Measurements from ENCODE around the gene MTCH2. TPM values are rescaled to one million over a fixed set of nuclear protein-coding genes. Genes with fewer than 3 reads are reported as not detected.

MTCH2 gene
- total RNA-seq, 1 donor: 74.9 TPM

DNA sequence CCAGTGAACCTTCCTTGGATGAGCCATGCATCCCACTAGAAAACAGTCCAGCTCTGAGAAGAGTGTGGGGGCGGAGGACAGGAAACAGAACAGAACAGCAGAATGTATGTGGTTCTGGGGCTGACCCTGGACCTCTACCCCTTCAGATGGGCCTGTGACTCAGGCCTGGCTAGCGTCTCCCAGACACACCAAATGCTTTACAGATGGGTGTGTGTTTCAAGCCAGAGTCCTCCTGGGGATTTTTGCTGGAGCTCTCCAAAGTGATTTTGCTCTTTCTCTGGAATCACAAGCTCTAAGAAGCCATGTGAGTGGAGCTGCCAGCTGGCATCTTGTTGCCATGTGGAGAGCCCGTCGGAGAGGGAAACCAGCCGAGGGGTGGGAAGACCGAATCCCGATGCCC is 35.0 kb downstream of the MTCH2 start:
- H3K4me2 ChIP-seq (ENCODE audit: insufficient read depth, low read length): peak overlapping the region; percentile 67
- H3K4me3 ChIP-seq (ENCODE audit: insufficient read depth, low read length): peak overlapping the region; percentile 7
- H3K4me1 ChIP-seq (ENCODE audit: insufficient read depth, low read length): peaks cover 30% of the 10 kb centered on the region
- H3K36me3 ChIP-seq (ENCODE audit: insufficient read depth, low read length): no peaks in the 10 kb centered on the region
- no peaks in the 10 kb centered on the region for H4K20me1 ChIP-seq (ENCODE audit: insufficient read depth, low read length)
- no peaks in the 10 kb centered on the region for H3K9me3 ChIP-seq (ENCODE audit: low read depth, low read length)
- H2AFZ ChIP-seq (ENCODE audit: low read length): no peak overlapping the region
- no peaks in the 10 kb centered on the region for H3K27me3 ChIP-seq (ENCODE audit: insufficient read depth, low read length)
- DNase-seq (ENCODE audit: insufficient read length, low spot score, missing footprints): peak; percentile 95
- H3K27ac ChIP-seq (ENCODE audit: low read depth, low read length): peak overlapping the region; percentile 82
- TF ChIP-seq, protein P1, sequence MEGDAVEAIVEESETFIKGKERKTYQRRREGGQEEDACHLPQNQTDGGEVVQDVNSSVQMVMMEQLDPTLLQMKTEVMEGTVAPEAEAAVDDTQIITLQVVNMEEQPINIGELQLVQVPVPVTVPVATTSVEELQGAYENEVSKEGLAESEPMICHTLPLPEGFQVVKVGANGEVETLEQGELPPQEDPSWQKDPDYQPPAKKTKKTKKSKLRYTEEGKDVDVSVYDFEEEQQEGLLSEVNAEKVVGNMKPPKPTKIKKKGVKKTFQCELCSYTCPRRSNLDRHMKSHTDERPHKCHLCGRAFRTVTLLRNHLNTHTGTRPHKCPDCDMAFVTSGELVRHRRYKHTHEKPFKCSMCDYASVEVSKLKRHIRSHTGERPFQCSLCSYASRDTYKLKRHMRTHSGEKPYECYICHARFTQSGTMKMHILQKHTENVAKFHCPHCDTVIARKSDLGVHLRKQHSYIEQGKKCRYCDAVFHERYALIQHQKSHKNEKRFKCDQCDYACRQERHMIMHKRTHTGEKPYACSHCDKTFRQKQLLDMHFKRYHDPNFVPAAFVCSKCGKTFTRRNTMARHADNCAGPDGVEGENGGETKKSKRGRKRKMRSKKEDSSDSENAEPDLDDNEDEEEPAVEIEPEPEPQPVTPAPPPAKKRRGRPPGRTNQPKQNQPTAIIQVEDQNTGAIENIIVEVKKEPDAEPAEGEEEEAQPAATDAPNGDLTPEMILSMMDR (IDR thresholded peaks at IDR 0.05; ENCODE audit: extremely low read depth, low read depth, low read length): no peak
- no peaks in the 10 kb centered on the region for H3K79me2 ChIP-seq (ENCODE audit: insufficient read depth, low read length)

DNA sequence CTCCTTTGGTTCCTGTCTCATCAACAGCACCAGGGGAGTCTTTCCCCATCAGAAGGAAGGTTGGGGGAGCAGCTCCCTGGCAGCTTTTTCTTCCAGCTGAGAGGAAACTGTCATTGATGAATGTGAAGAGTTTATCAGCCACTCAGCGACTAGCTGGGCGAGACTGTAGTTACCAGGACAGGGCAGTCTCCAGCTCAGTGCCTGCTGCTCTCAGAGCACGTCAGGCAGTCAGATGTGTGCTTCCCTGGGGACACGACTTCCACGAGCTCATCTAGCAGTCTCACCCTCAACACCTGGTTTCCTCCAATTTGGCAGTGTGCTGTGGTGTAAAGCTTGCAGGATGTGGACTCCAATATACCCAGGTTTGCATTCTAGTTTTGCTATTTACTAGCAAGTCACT is 35.6 kb downstream of the MTCH2 start:
- peak overlapping the region; percentile 82 for H3K27ac ChIP-seq (ENCODE audit: low read depth, low read length)

DNA sequence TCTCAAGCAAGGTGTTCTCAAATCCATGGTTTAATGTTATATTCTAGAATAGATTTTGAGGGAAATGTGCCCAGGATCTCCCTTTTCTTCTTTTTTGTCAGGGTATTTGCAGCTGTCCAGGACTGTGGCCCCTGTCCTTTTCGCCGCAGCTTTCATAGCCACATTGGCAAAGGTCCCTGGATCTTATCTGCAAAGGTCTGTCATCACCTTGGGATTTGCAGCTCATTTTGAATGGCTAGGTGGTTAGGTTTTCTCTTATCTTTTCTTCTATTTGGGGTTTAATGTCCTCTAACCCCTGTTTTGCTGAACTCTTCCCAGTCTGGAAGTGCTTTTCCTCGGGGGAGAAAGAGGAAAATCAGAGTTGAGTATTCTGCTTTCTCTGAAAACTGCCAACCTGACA is 36.4 kb downstream of the MTCH2 start:
- H3K79me2 ChIP-seq (ENCODE audit: insufficient read depth, low read length): no peaks in the 10 kb centered on the region
- H3K4me3 ChIP-seq (ENCODE audit: insufficient read depth, low read length): no peak overlapping the region
- no peak for DNase-seq (ENCODE audit: insufficient read length, low spot score, missing footprints)
- H3K27me3 ChIP-seq (ENCODE audit: insufficient read depth, low read length): no peaks in the 10 kb centered on the region
- H4K20me1 ChIP-seq (ENCODE audit: insufficient read depth, low read length): no peaks in the 10 kb centered on the region
- H3K9me3 ChIP-seq (ENCODE audit: low read depth, low read length): no peaks in the 10 kb centered on the region
- H3K4me2 ChIP-seq (ENCODE audit: insufficient read depth, low read length): no peak overlapping the region
- TF ChIP-seq, protein P1 (IDR thresholded peaks at IDR 0.05; ENCODE audit: extremely low read depth, low read depth, low read length): no peak
- peaks cover 30% of the 10 kb centered on the region for H3K4me1 ChIP-seq (ENCODE audit: insufficient read depth, low read length)
- no peak overlapping the region for H3K27ac ChIP-seq (ENCODE audit: low read depth, low read length)
- no peak overlapping the region for H2AFZ ChIP-seq (ENCODE audit: low read length)
- no peaks in the 10 kb centered on the region for H3K36me3 ChIP-seq (ENCODE audit: insufficient read depth, low read length)

More for the DNA sequence above, 35.6 kb downstream of the MTCH2 start:
- DNase-seq (ENCODE audit: insufficient read length, low spot score, missing footprints): peak; percentile 92
- Histone ChIP-seq H3K36me3 (ENCODE audit: insufficient read depth, low read length) (no peaks in the 10 kb centered on the region), H3K79me2 (ENCODE audit: insufficient read depth, low read length) (no peaks in the 10 kb centered on the region), H4K20me1 (ENCODE audit: insufficient read depth, low read length) (no peaks in the 10 kb centered on the region), H3K4me3 (ENCODE audit: insufficient read depth, low read length) (no peak overlapping the region), H3K4me2 (ENCODE audit: insufficient read depth, low read length) (peak overlapping the region; percentile 67), H2AFZ (ENCODE audit: low read length) (no peak overlapping the region), H3K9me3 (ENCODE audit: low read depth, low read length) (no peaks in the 10 kb centered on the region), H3K27me3 (ENCODE audit: insufficient read depth, low read length) (no peaks in the 10 kb centered on the region), H3K4me1 (ENCODE audit: insufficient read depth, low read length) (peaks cover 30% of the 10 kb centered on the region)
- TF ChIP-seq, protein P1 (IDR thresholded peaks at IDR 0.05; ENCODE audit: extremely low read depth, low read depth, low read length): no peak

DNA sequence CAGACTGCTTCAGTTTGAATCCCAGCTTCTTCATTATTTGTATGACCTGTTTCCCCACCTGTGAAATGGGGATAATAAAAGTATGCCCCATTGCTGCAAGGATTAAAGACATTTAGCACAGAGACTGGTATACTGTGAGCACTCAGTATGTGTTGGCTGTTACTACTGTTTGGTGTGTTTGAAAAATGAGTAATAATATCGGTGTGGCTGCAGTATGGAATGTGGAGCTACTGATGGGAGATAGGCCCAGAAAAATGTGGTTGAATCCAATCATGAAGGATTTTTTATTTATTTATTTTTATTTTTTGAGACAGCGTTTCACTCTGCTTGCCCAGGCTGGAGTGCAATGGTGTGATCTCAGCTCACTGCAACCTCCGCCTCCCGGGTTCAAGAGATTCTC is 39.1 kb downstream of the MTCH2 start:
- TF ChIP-seq, protein P1 (IDR thresholded peaks at IDR 0.05; ENCODE audit: extremely low read depth, low read depth, low read length): no peak
- Histone ChIP-seq H3K36me3 (ENCODE audit: insufficient read depth, low read length) (no peaks in the 10 kb centered on the region), H3K9me3 (ENCODE audit: low read depth, low read length) (no peaks in the 10 kb centered on the region), H3K27ac (ENCODE audit: low read depth, low read length) (no peak overlapping the region), H3K4me3 (ENCODE audit: insufficient read depth, low read length) (no peak overlapping the region), H3K79me2 (ENCODE audit: insufficient read depth, low read length) (no peaks in the 10 kb centered on the region), H3K27me3 (ENCODE audit: insufficient read depth, low read length) (no peaks in the 10 kb centered on the region), H2AFZ (ENCODE audit: low read length) (no peak overlapping the region), H4K20me1 (ENCODE audit: insufficient read depth, low read length) (no peaks in the 10 kb centered on the region), H3K4me1 (ENCODE audit: insufficient read depth, low read length) (peaks cover 28% of the 10 kb centered on the region), H3K4me2 (ENCODE audit: insufficient read depth, low read length) (no peak overlapping the region)
- DNase-seq (ENCODE audit: insufficient read length, low spot score, missing footprints): peak; percentile 92
